Osteocyte (in vitro differentiated cells): Measurements from ENCODE around the gene ESRRA. TPM values are rescaled to one million over a fixed set of nuclear protein-coding genes. Genes with fewer than 3 reads are reported as not detected.
A peak's percentile ranks its signal among the peaks of the same experiment; 100 is the strongest.

ENCODE experiments used
- DNase-seq: peaks from one replicate; pipeline ENCODE4 v3.0.0; 2021; ENCODE audit warnings: mixed read lengths; ENCODE audit not compliant: unreplicated experiment; ENCODE audit errors: extremely low spot score
- H3K27ac Mint-ChIP-seq: one replicate; pipeline ENCODE4 v1.8.0; 2021; ENCODE audit warnings: mild to moderate bottlenecking, mixed read lengths; ENCODE audit not compliant: unreplicated experiment
- H3K27me3 Mint-ChIP-seq: one replicate; pipeline ENCODE4 v1.8.0; 2021; ENCODE audit warnings: mixed read lengths; ENCODE audit not compliant: unreplicated experiment
- H3K36me3 Mint-ChIP-seq: one replicate; pipeline ENCODE4 v1.8.0; 2021; ENCODE audit warnings: mixed read lengths; ENCODE audit not compliant: unreplicated experiment
- H3K4me1 Mint-ChIP-seq: one replicate; pipeline ENCODE4 v1.8.0; 2021; ENCODE audit warnings: mixed read lengths; ENCODE audit not compliant: unreplicated experiment
- H3K4me3 Mint-ChIP-seq: one replicate; pipeline ENCODE4 v1.8.0; 2021; ENCODE audit warnings: mild to moderate bottlenecking, moderate library complexity, mixed read lengths; ENCODE audit not compliant: unreplicated experiment
- H3K9me3 Mint-ChIP-seq: one replicate; pipeline ENCODE4 v1.8.0; 2021; ENCODE audit warnings: mixed read lengths; ENCODE audit not compliant: unreplicated experiment
- total RNA-seq: library from RNA; stranded (reverse); gene quantifications from 2 replicates; pipeline ENCODE4 v1.2.1, GENCODE V29; 2021
- TF ChIP-seq, protein P1 (sequence below): fragments of 200-600 bp; sonication (generic); IDR thresholded peaks from 2 replicates; pipeline ENCODE4 v1.5.0; 2021; ENCODE audit warnings: antibody characterized with exemption, mild to moderate bottlenecking, moderate library complexity

ESRRA gene
- total RNA-seq, 1 donor from 2014 or later: 37.4 TPM

DNA sequence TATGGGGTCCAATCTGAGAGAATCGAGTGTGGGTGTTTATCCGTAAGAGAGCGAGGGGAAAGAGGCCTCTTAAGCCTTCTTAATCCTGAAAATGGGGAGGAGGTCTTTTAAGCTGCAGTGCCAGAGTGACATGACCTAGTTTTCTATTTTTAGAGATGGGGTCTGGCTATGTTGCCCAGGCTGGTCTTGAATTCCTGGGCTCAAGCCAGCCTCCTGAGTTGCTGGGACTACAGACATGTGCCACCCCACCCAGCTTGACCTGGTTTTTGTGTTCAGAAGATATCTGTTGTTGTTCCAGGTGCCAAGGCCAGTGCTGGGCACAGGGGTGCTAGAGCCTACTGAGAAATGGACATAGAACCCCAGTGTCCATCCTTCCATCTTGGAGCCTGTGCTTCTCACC lies 22.2 kb upstream of the ESRRA start:
- TF ChIP-seq, protein P1, sequence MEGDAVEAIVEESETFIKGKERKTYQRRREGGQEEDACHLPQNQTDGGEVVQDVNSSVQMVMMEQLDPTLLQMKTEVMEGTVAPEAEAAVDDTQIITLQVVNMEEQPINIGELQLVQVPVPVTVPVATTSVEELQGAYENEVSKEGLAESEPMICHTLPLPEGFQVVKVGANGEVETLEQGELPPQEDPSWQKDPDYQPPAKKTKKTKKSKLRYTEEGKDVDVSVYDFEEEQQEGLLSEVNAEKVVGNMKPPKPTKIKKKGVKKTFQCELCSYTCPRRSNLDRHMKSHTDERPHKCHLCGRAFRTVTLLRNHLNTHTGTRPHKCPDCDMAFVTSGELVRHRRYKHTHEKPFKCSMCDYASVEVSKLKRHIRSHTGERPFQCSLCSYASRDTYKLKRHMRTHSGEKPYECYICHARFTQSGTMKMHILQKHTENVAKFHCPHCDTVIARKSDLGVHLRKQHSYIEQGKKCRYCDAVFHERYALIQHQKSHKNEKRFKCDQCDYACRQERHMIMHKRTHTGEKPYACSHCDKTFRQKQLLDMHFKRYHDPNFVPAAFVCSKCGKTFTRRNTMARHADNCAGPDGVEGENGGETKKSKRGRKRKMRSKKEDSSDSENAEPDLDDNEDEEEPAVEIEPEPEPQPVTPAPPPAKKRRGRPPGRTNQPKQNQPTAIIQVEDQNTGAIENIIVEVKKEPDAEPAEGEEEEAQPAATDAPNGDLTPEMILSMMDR: no peak
- H3K4me3 Mint-ChIP-seq: peak overlapping the region; percentile 80
- H3K27ac Mint-ChIP-seq: peak overlapping the region; percentile 40
- H3K27me3 Mint-ChIP-seq: no peaks in the 10 kb centered on the region
- H3K36me3 Mint-ChIP-seq: peaks cover 17% of the 10 kb centered on the region
- no peaks in the 10 kb centered on the region for H3K9me3 Mint-ChIP-seq
- no peak for DNase-seq
- peaks cover 23% of the 10 kb centered on the region for H3K4me1 Mint-ChIP-seq

DNA sequence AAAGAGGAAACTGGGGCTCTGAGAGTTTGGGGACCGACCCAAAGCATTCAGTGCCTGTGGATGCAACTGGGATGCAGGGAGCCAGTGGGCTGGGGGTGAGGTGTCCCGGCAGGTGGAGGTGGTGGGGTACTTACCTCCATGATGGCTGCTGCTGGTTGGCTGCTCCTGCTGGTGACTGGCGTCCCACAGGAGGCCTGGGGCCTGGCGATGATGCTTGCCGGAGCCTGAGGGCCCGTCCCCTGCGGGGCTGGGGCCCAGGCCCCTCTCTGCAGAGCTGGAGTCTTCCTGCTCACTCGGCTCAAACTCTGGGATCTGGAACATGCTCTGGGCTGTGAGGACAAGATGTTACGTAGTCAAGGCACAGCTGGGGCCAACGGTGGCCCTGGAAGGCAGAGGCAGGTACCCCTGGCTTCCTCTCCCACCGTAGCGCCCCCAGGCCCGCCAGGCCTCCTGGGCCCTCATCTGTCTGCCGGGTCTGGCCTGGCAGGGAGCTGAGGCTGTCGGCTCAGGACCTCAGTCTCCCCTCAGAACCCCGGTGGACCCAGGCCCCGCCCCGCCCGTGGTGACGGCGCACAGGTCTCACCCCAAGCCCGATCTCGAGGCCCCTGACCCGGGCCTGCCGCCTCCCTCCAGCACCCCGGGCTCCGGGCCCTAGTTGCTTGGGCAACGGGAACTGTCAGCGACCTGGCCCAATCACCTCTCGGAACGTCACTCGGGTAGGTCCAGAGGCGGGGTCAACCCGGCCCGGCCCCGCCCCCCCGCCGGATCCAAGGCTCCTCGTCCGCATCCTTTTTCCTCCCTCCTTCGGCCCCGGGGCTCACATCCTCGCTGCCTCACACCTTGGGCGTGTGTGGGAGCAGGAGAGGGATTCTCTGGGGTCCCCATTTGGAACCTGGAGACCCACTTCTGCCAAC lies 21.0 kb upstream of the ESRRA start, which contains the start of gene BAD:
Gene BAD, minus strand, starts transcription at position 618 of the 914 bp plus-strand sequence. Its CDS starts 297 bp downstream, at position 321.
- H3K27ac Mint-ChIP-seq: peak within 1 kb of the TSS; percentile 88
- H3K36me3 Mint-ChIP-seq: peaks cover 13% of the 10 kb centered on the region
- peaks cover 23% of the 10 kb centered on the region for H3K4me1 Mint-ChIP-seq
- TF ChIP-seq, protein P1: no peak
- no peaks in the 10 kb centered on the region for H3K27me3 Mint-ChIP-seq
- peak within 1 kb of the TSS; percentile 82 for H3K4me3 Mint-ChIP-seq
- peak; percentile 96 for DNase-seq
- no peaks in the 10 kb centered on the region for H3K9me3 Mint-ChIP-seq

DNA sequence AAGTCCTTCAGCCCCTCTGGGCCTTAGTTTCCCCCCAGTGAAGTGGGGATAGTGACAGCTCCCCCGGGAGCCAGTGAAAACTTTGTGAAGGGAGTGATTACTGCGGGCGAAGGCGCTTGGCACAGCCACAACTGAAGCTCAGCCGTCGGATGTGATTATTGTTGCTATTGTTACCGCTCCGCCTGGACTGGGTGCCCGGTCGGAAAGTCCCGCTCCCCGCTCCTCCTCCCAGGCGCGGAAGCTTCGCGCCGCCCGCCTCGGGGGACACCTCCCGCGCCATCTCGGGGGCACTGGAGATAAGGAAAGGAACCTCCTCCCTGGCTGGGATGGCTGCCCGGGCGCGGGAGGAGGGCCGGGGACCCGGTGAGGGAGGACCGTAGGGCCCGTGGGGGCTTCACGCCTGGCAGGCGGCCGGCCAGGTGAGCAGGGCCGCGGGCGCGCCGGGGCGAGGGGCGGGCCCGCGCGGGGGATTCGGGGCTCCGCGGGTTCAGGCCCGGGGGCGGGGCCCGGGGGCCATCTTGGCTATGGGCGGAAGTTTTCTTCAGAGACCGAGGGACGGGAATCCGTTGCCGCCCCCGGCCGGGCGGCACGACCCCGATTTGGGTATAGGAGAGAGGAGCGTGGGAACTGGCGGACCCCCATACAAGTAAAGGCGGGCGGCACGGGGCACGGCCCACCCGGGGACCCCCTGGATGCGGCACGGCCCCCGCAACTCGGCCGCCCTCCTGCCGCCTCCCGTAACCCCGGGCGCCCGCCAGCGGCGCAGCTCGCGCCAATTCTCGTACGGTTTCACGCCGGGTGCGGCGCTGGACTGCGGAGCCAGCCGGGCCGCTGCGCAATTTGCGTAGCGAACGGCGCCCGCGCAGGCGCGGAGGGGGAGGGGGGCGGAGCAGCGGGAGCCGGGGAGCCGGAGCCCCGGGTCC lies 20.1 kb upstream of the ESRRA start, which contains the start of gene GPR137:
Gene GPR137, plus strand, starts transcription at position 887 of the 923 bp plus-strand sequence. CDS start 677 bp downstream, outside the sequence.
- Mint-ChIP-seq H3K36me3 (peaks cover 10% of the 10 kb centered on the region), H3K9me3 (no peaks in the 10 kb centered on the region), H3K27me3 (no peaks in the 10 kb centered on the region), H3K27ac (peak within 1 kb of the TSS; percentile 88), H3K4me3 (peak within 1 kb of the TSS; percentile 82), H3K4me1 (peaks cover 23% of the 10 kb centered on the region)
- DNase-seq: peak; percentile 95
- TF ChIP-seq, protein P1: no peak

DNA sequence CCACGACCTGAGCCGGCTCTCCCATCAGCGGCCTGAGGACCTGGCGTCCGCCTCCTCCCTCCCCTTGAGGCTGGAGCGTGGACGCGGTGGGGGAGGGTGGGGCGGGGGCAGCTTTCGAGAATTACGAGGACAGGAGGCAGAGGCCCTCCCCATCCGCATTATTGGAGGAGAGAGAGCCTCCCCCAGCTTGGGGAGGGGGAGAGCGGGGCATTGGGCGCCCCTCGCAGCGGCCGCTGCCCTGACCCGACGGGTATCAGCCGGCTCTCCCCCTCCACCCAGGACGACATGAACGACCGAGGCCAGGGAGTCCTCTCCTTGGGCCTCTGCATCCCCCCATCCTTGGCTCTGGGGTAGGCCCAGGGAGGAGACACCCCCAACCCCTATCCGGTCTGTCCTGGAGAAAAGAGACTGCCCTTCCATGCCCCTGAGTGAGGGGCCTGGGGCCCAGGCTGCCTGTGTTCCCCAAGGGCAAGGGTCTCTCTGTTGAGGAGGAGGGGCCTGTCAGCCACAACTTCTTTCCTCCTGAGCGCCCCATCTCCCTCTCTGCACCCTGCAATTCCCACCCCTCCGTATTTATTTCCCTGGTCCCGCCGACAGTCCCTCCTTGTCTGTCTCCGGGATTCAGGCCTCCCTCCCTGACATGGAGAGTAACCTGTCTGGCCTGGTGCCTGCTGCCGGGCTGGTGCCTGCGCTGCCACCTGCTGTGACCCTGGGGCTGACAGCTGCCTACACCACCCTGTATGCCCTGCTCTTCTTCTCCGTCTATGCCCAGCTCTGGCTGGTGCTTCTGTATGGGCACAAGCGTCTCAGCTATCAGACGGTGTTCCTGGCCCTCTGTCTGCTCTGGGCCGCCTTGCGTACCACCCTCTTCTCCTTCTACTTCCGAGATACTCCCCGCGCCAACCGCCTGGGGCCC lies 19.2 kb upstream of the ESRRA start:
- Mint-ChIP-seq H3K36me3 (peaks cover 9% of the 10 kb centered on the region), H3K4me1 (peaks cover 29% of the 10 kb centered on the region), H3K9me3 (no peaks in the 10 kb centered on the region), H3K4me3 (peak overlapping the region; percentile 70), H3K27me3 (peaks cover 7% of the 10 kb centered on the region), H3K27ac (peak overlapping the region; percentile 6)
- TF ChIP-seq, protein P1: no peak
- DNase-seq: no peak
